HCT116 (cell line): ENCODE results near the gene H6PD. TPM values are rescaled to one million over a fixed set of nuclear protein-coding genes. Genes with fewer than 3 reads are reported as not detected.

Source experiments
- ATAC-seq: fragments of 200-7000 bp; cut with Tn5 transposase; 2 replicates; pipeline ENCODE4 v1.9.1; 2020; ENCODE audit warnings: mild to moderate bottlenecking, moderate library complexity
- BruUV-seq: library from RNA; stranded (reverse); fragments of 400-500 nt; replicated peaks from 2 replicates; lab custom pipeline; 2021; lab: Mats Ljungman, UMichigan
- CTCF ChIA-PET: fragments of 300-600 bp; sonication (Branson Sonifier 250); formaldehyde crosslinking; loops from one replicate; lab custom pipeline; 2021; ENCODE audit warnings: antibody characterized with exemption; lab: Charles Lee
- POLR2A ChIA-PET: fragments of 300-600, 350-600 bp; sonication (Branson Sonifier 250); formaldehyde crosslinking; loops from one replicate; lab custom pipeline; 2021; ENCODE audit warnings: antibody characterized with exemption; lab: Charles Lee
- RAD21 ChIA-PET, 2 experiments: fragments of 300-600 bp; sonication (Branson Sonifier 250); formaldehyde crosslinking; loops; one replicate each; lab custom pipeline; 2023; ENCODE audit warnings: low total read pairs in 2 of 2; ENCODE audit not compliant: uncharacterized antibody in 2 of 2, unreplicated experiment in 2 of 2, low non-redundant PET in 1 of 2; lab: Charles Lee
- DNase-seq: peaks from one replicate; pipeline ENCODE4 v3.0.0-alpha.2; 2010; ENCODE audit warnings: low read depth, low spot score
- H2AFZ ChIP-seq: fragments of 200-600 bp; shearing (Covaris generic), sonication (generic); 2 replicates; pipeline ENCODE4 v1.6.1; 2017; ENCODE audit warnings: low read depth, mixed run types, mixed read lengths, antibody characterized with exemption, low read length; ENCODE audit not compliant: poor library complexity, severe bottlenecking
- H3K27ac ChIP-seq: 2 replicates; pipeline ENCODE4 v1.5.1; 2012; ENCODE audit warnings: low read depth, low read length
- H3K27me3 ChIP-seq: fragments of 200-600 bp; sonication (generic); 2 replicates; pipeline ENCODE4 v1.6.1; 2016; ENCODE audit warnings: mixed run types, low read length, mixed read lengths; ENCODE audit not compliant: insufficient read depth
- H3K36me3 ChIP-seq, 2 experiments: fragments of 200-500 bp in 1 of 2; fragments of 200-600 bp in 1 of 2; sonication (Bioruptor generic) in 1 of 2; sonication (generic) in 1 of 2; 2 replicates each; pipeline versions ENCODE4 v1.5.1 to v1.6.1; 2014 to 2016; ENCODE audit warnings: low read length in 2 of 2, inconsistent platforms in 1 of 2, mixed read lengths in 1 of 2, mixed run types in 1 of 2; ENCODE audit not compliant: insufficient read depth in 2 of 2, control insufficient read depth in 1 of 2
- H3K4me1 ChIP-seq, 2 experiments: fragments of 200-600 bp in 1 of 2; sonication (generic) in 1 of 2; 2 replicates each; pipeline versions ENCODE4 v1.5.1 to v1.6.1; 2012 to 2017; ENCODE audit warnings: low read length in 2 of 2, inconsistent platforms in 1 of 2, mild to moderate bottlenecking in 1 of 2, mixed read lengths in 1 of 2, mixed run types in 1 of 2, moderate library complexity in 1 of 2; ENCODE audit not compliant: insufficient read depth in 2 of 2, control insufficient read depth in 1 of 2
- H3K4me2 ChIP-seq: fragments of 200-600 bp; sonication (generic); 2 replicates; pipeline ENCODE4 v1.6.1; 2017; ENCODE audit warnings: mixed run types, low read length, mixed read lengths
- H3K4me3 ChIP-seq, 2 experiments: fragments of 200-600 bp in 1 of 2; sonication (generic) in 1 of 2; replicated peaks in 1 of 2; 2 replicates each; pipeline ENCODE4 v1.5.1; 2011 to 2016; ENCODE audit warnings: low read length in 2 of 2, control low read depth in 1 of 2, low read depth in 1 of 2, mild to moderate bottlenecking in 1 of 2, mixed read lengths in 1 of 2, mixed run types in 1 of 2
- H3K79me2 ChIP-seq: fragments of 200-600 bp; sonication (generic); 2 replicates; pipeline ENCODE4 v1.6.1; 2017; ENCODE audit warnings: mild to moderate bottlenecking, mixed run types, low read length, moderate library complexity, mixed read lengths; ENCODE audit not compliant: insufficient read depth
- H3K9ac ChIP-seq: fragments of 200-600 bp; sonication (generic); 2 replicates; pipeline ENCODE4 v1.6.1; 2016; ENCODE audit warnings: low read length, mixed read lengths
- H3K9me2 ChIP-seq: fragments of 200-600 bp; sonication (generic), shearing (Covaris generic); 2 replicates; pipeline ENCODE4 v1.6.1; 2017; ENCODE audit warnings: mixed run types, mild to moderate bottlenecking, moderate library complexity; ENCODE audit not compliant: insufficient read depth
- H3K9me3 ChIP-seq, 2 experiments: fragments of 200-500 bp in 1 of 2; fragments of 200-600 bp in 1 of 2; sonication (Bioruptor generic) in 1 of 2; sonication (generic) in 1 of 2; 2 replicates each; pipeline ENCODE4 v1.6.1; 2014 to 2017; ENCODE audit warnings: low read length in 2 of 2, mixed read lengths in 2 of 2, inconsistent platforms in 1 of 2, low read depth in 1 of 2, mild to moderate bottlenecking in 1 of 2, mixed run types in 1 of 2, moderate library complexity in 1 of 2; ENCODE audit not compliant: control insufficient read depth in 1 of 2, insufficient read depth in 1 of 2
- H4K20me1 ChIP-seq: fragments of 200-600 bp; sonication (generic), shearing (Covaris generic); 2 replicates; pipeline ENCODE4 v1.6.1; 2017; ENCODE audit warnings: mixed run types, mild to moderate bottlenecking, moderate library complexity; ENCODE audit not compliant: insufficient read depth
- CBX3 ChIP-seq: IDR thresholded peaks from 2 replicates; pipeline ENCODE4 v1.6.1; 2012; ENCODE audit warnings: low read depth
- CEBPB ChIP-seq: IDR thresholded peaks from 2 replicates; pipeline ENCODE4 v1.6.1; 2012; ENCODE audit warnings: low read depth
- EGR1 ChIP-seq: IDR thresholded peaks from 2 replicates; pipeline ENCODE4 v1.6.1; 2012; ENCODE audit warnings: low read depth
- ELF1 ChIP-seq: IDR thresholded peaks from 2 replicates; pipeline ENCODE4 v1.6.1; 2012; ENCODE audit warnings: low read depth, borderline replicate concordance
- MAX ChIP-seq: IDR thresholded peaks from 2 replicates; pipeline ENCODE4 v1.6.1; 2012
- POLR2AphosphoS5 ChIP-seq: IDR thresholded peaks from 2 replicates; pipeline ENCODE4 v1.6.1; 2011; ENCODE audit warnings: mild to moderate bottlenecking, low read depth, low read length, moderate library complexity
- RAD21 ChIP-seq: IDR thresholded peaks from 2 replicates; pipeline ENCODE4 v1.6.1; 2012; ENCODE audit warnings: low read depth, mild to moderate bottlenecking
- REST ChIP-seq: IDR thresholded peaks from 2 replicates; pipeline ENCODE4 v1.6.1; 2012; ENCODE audit warnings: low read depth
- SRF ChIP-seq: IDR thresholded peaks from 2 replicates; pipeline ENCODE4 v1.6.1; 2012; ENCODE audit warnings: low read depth
- YY1 ChIP-seq: IDR thresholded peaks from 2 replicates; pipeline ENCODE4 v1.6.1; 2011; ENCODE audit warnings: low read length, low read depth, moderate library complexity, mild to moderate bottlenecking; ENCODE audit not compliant: insufficient replicate concordance; ENCODE audit errors: extremely low read depth
- ZNF274 ChIP-seq: fragments of 200-500 bp; sonication (Bioruptor generic); IDR thresholded peaks from 2 replicates; pipeline ENCODE4 v1.6.1; 2014; ENCODE audit warnings: mild to moderate bottlenecking, low read depth, low read length, inconsistent platforms
- intact Hi-C: fragments of 100-400 bp; cut with micrococcal nuclease; formaldehyde crosslinking; loops from 2 replicates; pipeline ENCODE4 v1.10.0; 2022
- total RNA-seq: library from RNA; stranded (reverse); gene quantifications from one replicate; pipeline ENCODE4 v1.2.1, GENCODE V29; 2021; ENCODE audit not compliant: unreplicated experiment

H6PD gene
- total RNA-seq, 1 experiment from 2014 or later, result 16.2 TPM

DNA sequence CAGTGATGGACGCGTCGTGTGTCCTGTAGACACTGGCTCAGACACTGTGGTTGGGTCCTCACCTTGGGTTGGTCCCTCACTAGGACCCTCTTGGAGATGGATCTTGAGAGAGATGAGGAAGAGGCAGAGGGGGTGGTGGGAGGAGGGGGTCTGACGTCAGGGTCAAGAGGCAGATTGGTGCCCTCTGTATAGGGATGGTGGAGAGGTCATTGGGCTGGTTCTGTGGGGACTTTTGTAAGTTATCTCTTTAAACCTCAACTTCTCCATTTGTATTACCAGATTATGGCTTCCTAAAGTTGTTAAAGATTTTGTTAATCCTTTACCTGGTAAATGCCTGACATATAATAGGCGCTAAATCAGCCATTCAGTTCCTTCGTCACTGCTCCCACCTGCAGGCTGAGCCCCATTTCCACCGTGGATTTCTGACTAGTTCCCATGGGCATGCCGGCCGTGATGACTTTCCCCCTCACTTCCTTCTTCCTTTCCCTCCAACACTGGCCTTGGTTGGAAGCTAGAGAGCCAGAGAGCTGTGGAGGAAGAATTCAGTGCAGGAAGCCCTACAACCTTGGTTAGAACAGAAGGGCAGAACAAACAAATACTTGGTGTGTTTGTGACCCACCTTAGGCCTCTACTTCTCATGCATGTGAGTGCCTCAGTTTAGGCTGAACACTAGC is 8.6 kb downstream of the H6PD start:
- no TSS peak for BruUV-seq
- Histone ChIP-seq H3K9me3 (no peaks in the 10 kb centered on the region), H3K79me2 (no peaks in the 10 kb centered on the region), H3K9me2 (no peaks in the 10 kb centered on the region), H3K27ac (no peak overlapping the region), H3K27me3 (no peaks in the 10 kb centered on the region), H3K4me3 (no peak overlapping the region), H3K4me2 (no peak overlapping the region), H3K36me3 (no peaks in the 10 kb centered on the region), H3K4me1 (peaks cover 0 to 10% of the 10 kb centered on the region in 2 experiments; a peak in 2 of 4 replicates), H4K20me1 (no peaks in the 10 kb centered on the region), H2AFZ (no peak overlapping the region), H3K9ac (no peak overlapping the region)
- TF ChIP-seq RAD21, result no peak
- no peak for TF ChIP-seq REST
- no peak for TF ChIP-seq SRF
- TF ChIP-seq POLR2AphosphoS5, result no peak
- TF ChIP-seq CEBPB, result no peak
- TF ChIP-seq ELF1, result no peak
- TF ChIP-seq CBX3, result no peak
- TF ChIP-seq MAX, result no peak
- no peak for TF ChIP-seq EGR1
- no peak for TF ChIP-seq YY1
- TF ChIP-seq ZNF274, result no peak
- intact Hi-C loops, result no loop called here
- POLR2A ChIA-PET, result no interaction called here
- ATAC-seq (no peak), DNase-seq (no peak)
- RAD21 ChIA-PET, result no interaction called here
- CTCF ChIA-PET, result interaction anchor here (0.5 to 1.1 kb wide), 2 partner anchors 9 to 168 kb away, joined by 4 to 6 read pairs; partner anchors contain the start of gene H6PD
